A673 (cell line): ENCODE data around the gene ADA.

Experiments used
- CTCF ChIP-seq: fragments of 300-800, 200-600 bp; sonication (generic); conservative IDR thresholded peaks from 2 replicates; pipeline ENCODE4 v1.5.1; 2017; ENCODE audit warnings: low read depth, mild to moderate bottlenecking, antibody characterized with exemption, low read length, moderate library complexity, mixed read lengths
- EZH2 ChIP-seq: fragments of 200-600 bp; sonication (generic); IDR thresholded peaks from 2 replicates; pipeline ENCODE4 v1.6.1; 2017; ENCODE audit warnings: borderline replicate concordance, low read depth, mild to moderate bottlenecking, mixed read lengths, antibody characterized with exemption, low read length; ENCODE audit not compliant: poor library complexity, severe bottlenecking

- TF ChIP-seq CTCF (no peak), EZH2 (no peak)
These were observed 44.3 kb upstream of the ADA start for GRCh38 chr20:44695674-44696300.
